Fibroblast of the aortic adventitia (primary cell): ENCODE measurements around the gene RCBTB1. TPM values are rescaled to one million over a fixed set of nuclear protein-coding genes. Genes with fewer than 3 reads are reported as not detected.

Experiments
- DNase-seq: peaks from one replicate; pipeline ENCODE4 v3.0.0-alpha.2; 2010; ENCODE audit warnings: low read depth
- H3K4me3 ChIP-seq: 2 replicates; pipeline ENCODE4 v1.5.1; 2011; ENCODE audit warnings: low read depth, mild to moderate bottlenecking, control low read depth, low read length, moderate library complexity
- total RNA-seq: library from RNA; depleted of rRNA; stranded (reverse); fragments of >200 nt; gene quantifications from 2 replicates; pipeline ENCODE4 v1.2.3, GENCODE V29; 2012; ENCODE audit warnings: low replicate concordance
- TF ChIP-seq, protein P1 (sequence below): IDR thresholded peaks from 2 replicates; pipeline ENCODE4 v1.5.1; 2011; ENCODE audit warnings: mild to moderate bottlenecking, low read length, control low read depth, inconsistent platforms; ENCODE audit not compliant: insufficient read depth

The RCBTB1 gene
- total RNA-seq, 1 donor = 24.0 TPM

DNA sequence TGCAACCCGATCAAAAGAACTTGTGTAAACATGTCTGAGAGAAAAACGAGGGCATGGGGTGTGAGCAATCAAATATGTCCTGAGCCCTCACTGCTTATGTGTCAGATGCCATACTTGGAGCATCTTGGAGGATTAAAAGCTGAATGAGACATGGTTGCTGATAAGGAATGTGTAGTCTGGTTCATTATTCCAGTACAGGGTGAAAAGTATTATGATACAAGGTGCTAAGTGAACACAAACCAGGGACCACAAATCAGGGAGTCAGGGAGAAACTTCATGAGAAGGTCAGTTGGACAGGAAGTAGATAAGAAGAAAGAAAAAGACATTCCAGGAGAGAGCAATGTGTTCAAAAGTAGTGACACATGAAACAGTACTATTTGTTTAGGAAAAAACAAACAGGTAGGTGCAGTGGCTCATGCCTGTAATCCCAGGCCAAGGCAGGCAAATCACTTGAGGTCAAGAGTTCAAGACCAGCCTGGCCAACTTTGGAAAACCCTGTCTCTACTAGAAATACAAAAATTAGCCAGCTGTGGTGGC is 2.0 kb upstream of the RCBTB1 start:
- DNase-seq = peak; percentile 28
- H3K4me3 ChIP-seq = no peak overlapping the region
- TF ChIP-seq, protein P1, sequence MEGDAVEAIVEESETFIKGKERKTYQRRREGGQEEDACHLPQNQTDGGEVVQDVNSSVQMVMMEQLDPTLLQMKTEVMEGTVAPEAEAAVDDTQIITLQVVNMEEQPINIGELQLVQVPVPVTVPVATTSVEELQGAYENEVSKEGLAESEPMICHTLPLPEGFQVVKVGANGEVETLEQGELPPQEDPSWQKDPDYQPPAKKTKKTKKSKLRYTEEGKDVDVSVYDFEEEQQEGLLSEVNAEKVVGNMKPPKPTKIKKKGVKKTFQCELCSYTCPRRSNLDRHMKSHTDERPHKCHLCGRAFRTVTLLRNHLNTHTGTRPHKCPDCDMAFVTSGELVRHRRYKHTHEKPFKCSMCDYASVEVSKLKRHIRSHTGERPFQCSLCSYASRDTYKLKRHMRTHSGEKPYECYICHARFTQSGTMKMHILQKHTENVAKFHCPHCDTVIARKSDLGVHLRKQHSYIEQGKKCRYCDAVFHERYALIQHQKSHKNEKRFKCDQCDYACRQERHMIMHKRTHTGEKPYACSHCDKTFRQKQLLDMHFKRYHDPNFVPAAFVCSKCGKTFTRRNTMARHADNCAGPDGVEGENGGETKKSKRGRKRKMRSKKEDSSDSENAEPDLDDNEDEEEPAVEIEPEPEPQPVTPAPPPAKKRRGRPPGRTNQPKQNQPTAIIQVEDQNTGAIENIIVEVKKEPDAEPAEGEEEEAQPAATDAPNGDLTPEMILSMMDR = no peak

DNA sequence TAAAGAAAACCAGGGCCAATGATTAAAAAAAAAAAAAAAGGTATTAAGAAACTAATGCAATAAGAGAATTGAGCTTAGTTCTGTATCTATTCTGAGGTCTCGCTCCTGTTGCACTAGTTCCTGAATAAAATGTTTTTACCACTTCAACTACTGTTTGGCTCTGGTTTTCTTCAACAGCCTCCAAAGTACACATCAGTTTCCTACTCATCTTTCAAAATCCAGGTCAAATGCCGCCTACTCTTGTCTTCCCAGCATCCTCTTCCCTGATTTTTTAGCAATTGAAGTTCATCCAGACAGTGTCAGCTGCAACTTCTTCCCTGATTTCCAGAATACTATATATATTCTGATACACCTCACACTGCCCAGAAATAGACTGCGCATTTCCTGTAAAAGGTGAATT is 1.4 kb upstream of the RCBTB1 start:
- no peak for DNase-seq
- H3K4me3 ChIP-seq = no peak overlapping the region
- TF ChIP-seq, protein P1 = no peak

DNA sequence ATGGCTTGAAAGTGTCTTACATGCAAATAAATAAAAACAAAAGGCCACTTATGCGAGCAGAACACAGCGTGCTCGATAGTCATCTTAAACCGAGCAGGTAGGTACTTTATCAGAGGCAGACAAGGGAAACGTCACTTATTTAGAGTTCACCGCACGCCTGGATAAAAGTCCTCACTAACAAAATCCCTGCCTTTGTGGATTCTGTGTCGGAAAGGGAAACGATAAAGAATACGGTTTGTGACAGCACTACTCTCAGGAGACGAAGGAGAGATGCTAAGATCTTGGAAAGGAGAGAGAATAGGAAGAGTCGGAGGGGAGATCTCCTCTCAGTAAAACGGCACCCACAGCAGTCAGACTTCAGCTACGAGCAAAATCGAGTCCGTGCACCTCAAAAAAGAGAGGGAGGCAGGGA is 581 bp downstream of the RCBTB1 start:
- peak overlapping the region; percentile 89 for H3K4me3 ChIP-seq
- TF ChIP-seq, protein P1 = no peak
- peak; percentile 30 for DNase-seq

DNA sequence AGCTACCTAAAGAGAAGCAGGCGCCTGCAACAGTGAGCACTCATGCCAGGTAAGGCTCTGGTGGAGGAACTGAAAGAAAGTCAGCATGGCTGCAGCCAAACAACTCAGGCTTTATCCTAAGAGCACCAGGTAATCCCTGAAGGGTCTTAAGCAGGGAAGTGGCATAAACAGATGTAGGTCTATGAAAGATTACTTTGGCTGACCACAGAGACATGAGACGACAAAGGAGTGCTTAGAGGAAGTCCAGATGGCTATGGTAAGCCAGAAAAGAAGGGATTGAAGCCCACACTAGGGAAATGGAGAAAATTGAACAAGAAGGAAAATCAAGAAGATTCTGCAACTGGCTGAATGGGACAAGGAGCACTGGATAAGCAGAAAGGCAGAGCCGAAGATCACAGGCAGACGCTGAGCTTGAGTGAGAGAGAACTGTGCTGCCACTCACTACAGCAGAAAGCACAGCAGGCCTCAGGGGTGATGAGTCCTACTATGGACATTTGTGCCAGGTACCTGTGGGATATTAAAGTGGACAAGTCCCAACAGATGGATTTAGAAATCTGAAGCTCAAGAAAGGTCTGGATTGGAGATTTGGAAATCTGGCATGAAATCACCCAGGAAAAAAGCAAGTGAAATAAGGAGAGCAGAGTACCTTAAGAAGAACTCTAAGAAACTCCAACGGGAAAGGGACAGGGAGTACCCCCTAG is 4.2 kb downstream of the RCBTB1 start:
- TF ChIP-seq, protein P1 = no peak
- no peak for DNase-seq
- H3K4me3 ChIP-seq = no peak overlapping the region

DNA sequence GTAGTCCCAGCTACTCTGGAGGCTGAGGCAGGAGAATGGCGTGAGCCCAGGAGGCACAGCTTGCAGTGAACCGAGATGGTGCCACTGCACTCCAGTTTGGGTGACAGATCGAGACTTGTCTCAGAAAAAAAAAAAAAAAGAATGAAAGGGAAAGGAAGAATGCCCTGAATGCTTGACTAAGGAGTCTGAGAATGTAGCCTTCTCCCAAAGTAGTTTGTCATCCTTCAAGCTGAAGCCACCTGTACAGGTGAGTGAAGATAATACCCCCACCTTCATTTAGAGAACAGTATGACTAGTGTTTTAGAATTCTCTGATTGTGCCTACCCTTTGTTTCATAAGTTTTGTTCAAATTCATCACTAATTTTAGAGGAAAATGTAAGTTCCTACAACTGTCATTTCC is 5.9 kb downstream of the RCBTB1 start:
- TF ChIP-seq, protein P1 = no peak
- no peak overlapping the region for H3K4me3 ChIP-seq
- DNase-seq = no peak

DNA sequence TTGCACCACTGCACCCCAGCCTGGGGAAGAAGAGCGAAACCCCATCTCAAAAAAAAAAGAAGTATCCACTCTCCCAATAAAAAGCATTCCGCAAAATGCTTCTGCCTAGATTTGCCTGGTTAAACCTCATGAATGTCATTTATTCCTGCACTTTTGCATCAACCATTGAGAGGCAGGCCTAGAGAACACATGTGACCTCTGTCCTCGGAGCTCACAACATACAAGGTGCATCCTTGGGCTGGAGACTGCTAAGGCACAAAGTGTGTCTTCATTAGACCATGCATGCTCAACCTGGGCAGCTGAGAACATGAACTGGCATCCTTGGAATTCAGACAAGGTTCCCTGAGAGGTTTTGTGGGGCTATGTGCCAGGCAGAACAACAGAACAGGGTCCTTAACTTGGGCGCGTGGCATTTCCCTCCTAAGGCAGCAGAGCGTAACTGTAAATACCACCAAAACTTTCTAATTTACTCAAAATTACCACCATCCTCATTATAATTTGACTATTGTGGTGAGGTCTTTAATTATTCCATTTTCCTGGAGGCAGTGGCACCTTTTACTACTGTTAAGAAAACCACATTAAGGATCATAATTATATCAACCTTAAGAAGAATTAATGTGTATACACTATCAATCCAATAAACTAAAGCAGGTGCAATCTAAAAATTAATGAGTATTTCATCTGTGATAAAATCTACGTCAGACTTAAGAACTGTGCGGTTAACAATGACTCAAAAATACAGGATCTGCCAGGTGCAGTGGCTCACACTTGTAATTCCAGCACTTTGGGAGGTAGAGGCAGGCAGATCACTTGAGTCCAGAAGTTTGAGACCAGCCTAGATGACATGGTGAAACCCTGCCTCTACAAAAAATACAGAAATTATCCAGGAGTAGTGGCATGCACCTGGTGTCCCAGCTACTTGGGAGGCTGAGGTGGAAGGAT is 13.8 kb downstream of the RCBTB1 start:
- TF ChIP-seq, protein P1 = no peak
- DNase-seq = no peak
- H3K4me3 ChIP-seq = no peak overlapping the region
